Adipocyte (in vitro differentiated cells): ENCODE data around the gene COX10.
A peak's percentile ranks its signal among the peaks of the same experiment; 100 is the strongest.

Experiments used
- DNase-seq: peaks from one replicate; pipeline ENCODE4 v3.0.0-alpha.2; 2015; ENCODE audit warnings: low read depth
- H3K27me3 ChIP-seq: replicated peaks from 2 replicates; pipeline ENCODE4 v1.7.0; 2013; ENCODE audit warnings: mild to moderate bottlenecking, low read length, moderate library complexity; ENCODE audit not compliant: control insufficient read depth, insufficient read depth
- H3K36me3 ChIP-seq: 2 replicates; pipeline ENCODE4 v1.7.0; 2013; ENCODE audit warnings: low read length, mild to moderate bottlenecking, moderate library complexity; ENCODE audit not compliant: control insufficient read depth, insufficient read depth, severe bottlenecking
- H3K4me1 ChIP-seq: 2 replicates; pipeline ENCODE4 v1.7.0; 2013; ENCODE audit warnings: mild to moderate bottlenecking, low read length, moderate library complexity; ENCODE audit not compliant: control insufficient read depth, insufficient read depth
- H3K4me3 ChIP-seq: 2 replicates; pipeline ENCODE4 v1.7.0; 2013; ENCODE audit warnings: mild to moderate bottlenecking, low read length, moderate library complexity
- H3K9ac ChIP-seq: 2 replicates; pipeline ENCODE4 v1.7.0; 2013; ENCODE audit warnings: mild to moderate bottlenecking, low read length, moderate library complexity
- H3K9me3 ChIP-seq: 2 replicates; pipeline ENCODE4 v1.7.0; 2013; ENCODE audit warnings: mild to moderate bottlenecking, low read length, moderate library complexity; ENCODE audit not compliant: control insufficient read depth

COX10 gene

DNA sequence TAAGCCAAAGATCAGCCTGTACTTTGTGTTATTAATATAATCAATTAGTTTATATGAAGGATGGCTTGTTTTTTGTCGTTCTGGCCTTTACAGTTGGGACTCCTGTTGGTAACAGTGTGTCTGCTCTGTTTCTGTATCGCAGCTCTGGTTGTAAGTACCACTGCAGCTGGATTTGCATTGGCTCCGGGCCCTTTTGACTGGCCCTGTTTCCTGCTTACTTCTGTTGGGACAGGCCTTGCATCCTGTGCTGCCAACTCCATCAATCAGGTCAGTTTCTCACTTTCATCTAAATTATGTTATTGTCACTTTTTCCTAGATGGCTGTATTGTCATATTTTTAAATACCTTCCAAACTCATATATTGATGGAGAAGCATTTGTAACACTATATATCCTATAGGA is 32.7 kb downstream of the COX10 start:
- peaks cover 11% of the 10 kb centered on the region for H3K36me3 ChIP-seq
- no peaks in the 10 kb centered on the region for H3K27me3 ChIP-seq

GRCh38 chr17:14103836-14104235 is 34.5 kb downstream of the COX10 start:
- H3K4me3 ChIP-seq, result no peak overlapping the region
- H3K4me1 ChIP-seq, result peaks cover 2% of the 10 kb centered on the region
- DNase-seq, result no peak
- no peaks in the 10 kb centered on the region for H3K9me3 ChIP-seq
- H3K36me3 ChIP-seq, result peaks cover 11% of the 10 kb centered on the region
- H3K27me3 ChIP-seq, result no peaks in the 10 kb centered on the region
- no peak overlapping the region for H3K9ac ChIP-seq

More for the DNA sequence above, 32.7 kb downstream of the COX10 start:
- no peaks in the 10 kb centered on the region for H3K9me3 ChIP-seq
- H3K4me3 ChIP-seq, result no peak overlapping the region
- no peak for DNase-seq
- H3K4me1 ChIP-seq, result peaks cover 10% of the 10 kb centered on the region
- H3K9ac ChIP-seq, result no peak overlapping the region

GRCh38 chr17:14104734-14105133 is 35.4 kb downstream of the COX10 start:
- Histone ChIP-seq H3K36me3 (peaks cover 11% of the 10 kb centered on the region), H3K4me3 (no peak overlapping the region), H3K9ac (no peak overlapping the region), H3K27me3 (no peaks in the 10 kb centered on the region), H3K4me1 (peaks cover 2% of the 10 kb centered on the region), H3K9me3 (no peaks in the 10 kb centered on the region)
- no peak for DNase-seq

DNA sequence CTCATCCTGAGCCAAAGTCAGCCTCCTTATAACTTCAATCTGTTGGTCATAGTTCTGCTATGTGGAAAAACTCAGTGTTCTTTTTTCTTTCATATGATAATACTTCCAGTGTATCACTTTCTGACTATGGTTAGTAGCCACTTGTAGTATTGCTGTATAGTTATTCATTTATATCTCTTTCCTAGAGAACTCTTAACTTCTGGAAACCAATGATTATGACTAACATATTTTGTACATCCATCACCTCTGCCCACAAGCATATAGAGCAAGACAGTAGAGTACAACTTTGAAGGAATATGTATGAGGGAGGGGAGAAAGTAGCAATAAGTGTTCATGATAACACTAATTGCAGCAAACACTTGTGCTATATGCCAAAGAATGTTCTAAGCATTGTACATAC is 38.6 kb downstream of the COX10 start:
- Histone ChIP-seq H3K36me3 (no peaks in the 10 kb centered on the region), H3K4me3 (no peak overlapping the region), H3K27me3 (no peaks in the 10 kb centered on the region), H3K4me1 (peaks cover 2% of the 10 kb centered on the region), H3K9ac (no peak overlapping the region), H3K9me3 (no peaks in the 10 kb centered on the region)
- peak; percentile 4 for DNase-seq

DNA sequence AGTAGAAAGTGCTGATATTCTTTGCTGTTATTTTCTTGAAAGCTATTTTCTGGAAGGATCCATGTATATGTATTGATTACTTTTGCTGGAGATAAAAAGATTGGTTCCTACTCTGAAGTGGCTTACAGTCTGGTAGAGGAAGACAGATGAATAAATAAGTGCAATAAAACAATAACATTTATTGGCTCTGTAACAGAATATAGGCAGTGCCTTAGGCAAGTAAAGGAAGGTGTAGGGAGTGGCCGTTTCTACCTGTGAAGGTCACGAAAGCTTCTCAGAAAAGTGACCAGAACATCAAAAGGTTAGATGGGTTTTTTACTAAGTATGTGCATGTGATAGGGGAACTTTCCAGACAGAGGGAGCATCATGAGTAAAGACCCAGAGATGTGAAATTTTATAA is 43.1 kb downstream of the COX10 start:
- H3K9ac ChIP-seq, result no peak overlapping the region
- no peaks in the 10 kb centered on the region for H3K36me3 ChIP-seq
- no peaks in the 10 kb centered on the region for H3K4me1 ChIP-seq
- no peaks in the 10 kb centered on the region for H3K27me3 ChIP-seq
- DNase-seq, result no peak
- no peak overlapping the region for H3K4me3 ChIP-seq
- no peaks in the 10 kb centered on the region for H3K9me3 ChIP-seq

DNA sequence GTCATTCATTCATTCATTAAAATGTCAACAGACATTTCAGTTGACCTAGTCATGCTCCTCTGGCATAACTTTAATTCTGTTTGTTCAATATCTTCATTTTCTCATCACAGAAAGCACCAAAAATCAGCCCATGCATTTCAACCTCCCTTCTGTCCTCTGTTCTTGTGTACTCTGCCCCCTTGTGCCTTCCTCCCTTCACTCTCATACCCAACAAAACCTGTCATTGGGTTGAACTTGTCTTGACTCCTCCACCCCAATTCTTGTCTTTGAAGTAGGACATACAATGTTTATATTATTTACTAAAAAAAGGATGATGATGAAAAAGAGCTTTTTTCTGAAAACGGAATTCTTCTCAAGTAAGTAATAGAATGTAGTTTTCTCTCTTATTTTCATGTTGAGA is 43.8 kb downstream of the COX10 start:
- Histone ChIP-seq H3K27me3 (no peaks in the 10 kb centered on the region), H3K4me1 (no peaks in the 10 kb centered on the region), H3K4me3 (no peak overlapping the region), H3K9ac (no peak overlapping the region), H3K36me3 (no peaks in the 10 kb centered on the region), H3K9me3 (no peaks in the 10 kb centered on the region)
- DNase-seq, result no peak

DNA sequence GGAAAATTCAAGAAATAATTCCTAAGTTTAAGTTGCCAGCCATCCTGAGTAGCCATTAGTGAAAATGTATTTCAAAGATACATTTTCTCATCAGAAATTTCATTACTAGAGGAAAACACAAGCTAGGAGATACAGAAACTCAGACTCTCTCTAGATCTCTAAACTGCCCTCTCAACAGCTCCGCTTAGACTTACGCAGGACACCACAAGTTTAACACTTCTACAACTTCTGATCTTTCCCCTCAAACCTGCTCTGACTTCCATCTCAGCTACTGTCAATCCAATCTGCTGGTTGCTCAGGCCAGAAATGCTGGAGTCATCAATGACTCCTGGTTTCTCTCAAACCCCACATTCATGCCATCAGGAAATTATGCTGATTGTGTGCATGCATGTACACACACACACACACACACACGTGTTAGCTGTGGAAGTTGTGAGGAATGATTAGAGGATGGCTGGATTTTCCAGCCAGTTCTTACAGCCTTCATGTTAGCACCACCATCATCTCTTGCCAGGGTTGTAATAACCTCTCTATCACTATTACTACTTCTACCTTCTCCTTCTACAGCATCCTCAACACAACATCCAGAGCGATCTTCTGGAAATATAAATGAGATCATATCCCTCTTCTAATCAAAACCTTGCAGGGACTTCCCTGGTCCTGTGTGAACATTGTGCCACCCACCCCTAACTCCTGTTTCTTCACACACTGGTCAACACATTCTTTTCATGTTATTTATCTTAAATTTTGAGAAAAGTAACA is 47.1 kb downstream of the COX10 start:
- Histone ChIP-seq H3K9me3 (no peaks in the 10 kb centered on the region), H3K4me1 (no peaks in the 10 kb centered on the region), H3K9ac (no peak overlapping the region), H3K27me3 (no peaks in the 10 kb centered on the region), H3K36me3 (no peaks in the 10 kb centered on the region), H3K4me3 (no peak overlapping the region)
- DNase-seq, result no peak

GRCh38 chr17:14118951-14119350 is 49.6 kb downstream of the COX10 start:
- Histone ChIP-seq H3K4me1 (peaks cover 7% of the 10 kb centered on the region), H3K4me3 (no peak overlapping the region), H3K9me3 (no peaks in the 10 kb centered on the region), H3K9ac (no peak overlapping the region), H3K27me3 (no peaks in the 10 kb centered on the region), H3K36me3 (no peaks in the 10 kb centered on the region)
- no peak for DNase-seq

DNA sequence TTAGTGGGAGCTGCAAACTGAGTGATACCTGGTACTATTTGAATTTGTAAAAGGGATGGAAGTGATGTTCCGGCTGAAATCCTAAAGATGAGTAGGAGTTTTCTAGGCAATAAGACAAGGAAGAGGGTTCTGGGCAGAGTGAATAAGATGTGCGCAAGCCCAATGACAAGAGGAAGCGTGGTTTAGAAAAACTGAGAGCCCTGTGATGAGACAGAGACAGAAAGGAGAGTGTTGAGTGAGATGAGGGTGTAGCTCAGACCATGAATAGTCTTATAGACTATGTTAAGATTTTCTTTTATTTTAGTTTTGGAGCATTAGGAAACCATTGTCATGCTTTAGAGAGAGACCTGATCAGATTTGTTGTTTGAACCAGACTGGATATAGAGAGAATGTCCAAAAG is 50.2 kb downstream of the COX10 start:
- Histone ChIP-seq H3K36me3 (no peaks in the 10 kb centered on the region), H3K9ac (no peak overlapping the region), H3K27me3 (no peaks in the 10 kb centered on the region), H3K4me3 (no peak overlapping the region), H3K4me1 (peaks cover 13% of the 10 kb centered on the region), H3K9me3 (no peaks in the 10 kb centered on the region)
- DNase-seq, result no peak

DNA sequence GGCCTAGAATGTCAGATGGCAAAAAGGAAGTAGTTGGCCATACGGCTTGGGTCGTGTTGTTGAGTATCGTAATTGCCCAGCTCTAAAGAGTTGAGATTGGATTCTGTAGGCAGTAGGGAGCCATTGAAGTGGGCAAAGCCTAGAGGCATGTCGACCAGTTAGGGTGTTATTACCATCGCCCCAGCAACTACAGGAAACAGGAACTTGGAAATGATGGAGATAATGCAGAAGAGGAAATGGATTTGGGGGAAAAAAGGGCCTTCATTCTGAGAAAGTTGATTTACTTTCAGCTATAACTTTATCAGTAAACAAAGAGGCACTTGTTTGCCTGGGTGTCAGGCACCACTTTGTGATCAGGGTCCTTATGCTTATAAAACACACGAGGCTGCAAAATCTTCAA is 52.6 kb downstream of the COX10 start:
- peaks cover 16% of the 10 kb centered on the region for H3K4me1 ChIP-seq
- H3K9me3 ChIP-seq, result no peaks in the 10 kb centered on the region
- H3K9ac ChIP-seq, result no peak overlapping the region
- no peak for DNase-seq
- H3K4me3 ChIP-seq, result no peak overlapping the region
- no peaks in the 10 kb centered on the region for H3K27me3 ChIP-seq
- H3K36me3 ChIP-seq, result no peaks in the 10 kb centered on the region

- H3K36me3 ChIP-seq, result no peaks in the 10 kb centered on the region
- DNase-seq, result peak; percentile 28
- H3K4me1 ChIP-seq, result peaks cover 16% of the 10 kb centered on the region
- no peak overlapping the region for H3K9ac ChIP-seq
- H3K27me3 ChIP-seq, result no peaks in the 10 kb centered on the region
- no peaks in the 10 kb centered on the region for H3K9me3 ChIP-seq
- no peak overlapping the region for H3K4me3 ChIP-seq
Observed at GRCh38 chr17:14123619-14124278, 54.4 kb downstream of the COX10 start.
